ENCODE measurements around the gene TAF11. TPM values are rescaled to one million over a fixed set of nuclear protein-coding genes. Genes with fewer than 3 reads are reported as not detected.

TAF11 gene
- total RNA-seq, 1 experiment from 2014 or later = 49.4 TPM

- no peaks in the 10 kb centered on the region for H3K4me1 ChIP-seq (ENCODE audit: insufficient read depth, low read length)
- no peak for TF ChIP-seq CTCF (conservative IDR thresholded peaks at IDR 0.05)
- peaks cover 25 to 68% (median 65%) of the 10 kb centered on the region in 3 experiments; a peak in 6 of 7 replicates for H3K36me3 Mint-ChIP-seq (ENCODE audit: insufficient read depth in 1 of 3, low read depth in 3 of 3)
Measured at GRCh38 chr6:34859951-34860350, 27.9 kb downstream of the TAF11 start.

More at GRCh38 chr6:34859951-34860350, 27.9 kb downstream of the TAF11 start:
- no peak overlapping the region for H3T11ph ChIP-seq (ENCODE audit: low read length)
- no peaks in the 10 kb centered on the region for H3K27me3 ChIP-seq (ENCODE audit: insufficient read depth, low read length)
- no peak overlapping the region for H2AFZ ChIP-seq (ENCODE audit: low read length)
- H2AK5ac ChIP-seq (ENCODE audit: insufficient read length, low read length) = no peak overlapping the region
- H4K8ac ChIP-seq (replicated peaks; ENCODE audit: insufficient read length, low read depth, low read length) = no peak overlapping the region
- no peak for DNase-seq
- H4K5ac ChIP-seq (ENCODE audit: insufficient read length, low read depth, low read length) = no peak overlapping the region
- H4K91ac ChIP-seq (ENCODE audit: insufficient read length, low read depth, low read length) = no peak overlapping the region
- H3K27ac Mint-ChIP-seq = no peak overlapping the region
- H3K79me2 ChIP-seq (ENCODE audit: insufficient read depth, low read length) = no peaks in the 10 kb centered on the region
- H3K4me2 ChIP-seq (ENCODE audit: insufficient read depth, insufficient read length, low read length) = no peak overlapping the region
- H3K14ac ChIP-seq (ENCODE audit: insufficient read depth, low read length) = no peak overlapping the region
- H2BK12ac ChIP-seq (ENCODE audit: insufficient read length, low read depth, low read length) = no peak overlapping the region
- no peak overlapping the region for H2BK20ac ChIP-seq (ENCODE audit: low read depth, low read length, poor library complexity, severe bottlenecking)
- WGBS (ENCODE audit: extremely low coverage, insufficient read length, low lambda C conversion rate) = no CpG with 5 or more reads among the region's 4 CpGs
- no peaks in the 10 kb centered on the region for H3K9me3 ChIP-seq (ENCODE audit: control insufficient read depth, low read depth, low read length)
- H2BK15ac ChIP-seq (ENCODE audit: low read depth, low read length) = no peak overlapping the region
- H3K18ac ChIP-seq (ENCODE audit: insufficient read length, low read depth, low read length) = no peak overlapping the region
- H3K23ac ChIP-seq (ENCODE audit: insufficient read length, low read depth, low read length) = no peak overlapping the region
- H3K9me3 Mint-ChIP-seq = no peaks in the 10 kb centered on the region
- no peak overlapping the region for H3K4me3 Mint-ChIP-seq
- no peaks in the 10 kb centered on the region for H4K20me1 ChIP-seq (ENCODE audit: control insufficient read depth, insufficient read depth, insufficient read length)
- no peaks in the 10 kb centered on the region for H3K27me3 Mint-ChIP-seq (ENCODE audit: low read depth)
- H3K79me1 ChIP-seq (ENCODE audit: insufficient read depth, low read depth, low read length, poor library complexity, severe bottlenecking) = no peaks in the 10 kb centered on the region
- H3K4ac ChIP-seq (ENCODE audit: low read depth, low read length) = no peak overlapping the region
- H3K4me1 Mint-ChIP-seq = no peaks in the 10 kb centered on the region
- no peak overlapping the region for H2BK120ac ChIP-seq (ENCODE audit: low read depth, low read length, poor library complexity, severe bottlenecking)
- H3K23me2 ChIP-seq (ENCODE audit: insufficient read length, low read depth, low read length, poor library complexity, severe bottlenecking) = no peaks in the 10 kb centered on the region
- no peak overlapping the region for H3K9ac ChIP-seq (ENCODE audit: extremely low read depth, insufficient read length, low read length)
- H3K56ac ChIP-seq (ENCODE audit: insufficient read length, low read depth, low read length) = no peak overlapping the region
- H3K27ac ChIP-seq (ENCODE audit: insufficient read length, low read depth, low read length) = no peak overlapping the region
- H2BK5ac ChIP-seq (ENCODE audit: insufficient read length, low read length) = no peak overlapping the region
